Uterus (tissue), 2 donors: ENCODE measurements around the gene SEC24D.

ENCODE experiments used
- POLR2A ChIP-seq, 2 donors: fragments of 450-650 bp; IDR thresholded peaks; one replicate each; pipeline ENCODE4 v1.6.1; 2016; ENCODE audit warnings: antibody characterized with exemption in 2 of 2, mild to moderate bottlenecking in 1 of 2, moderate library complexity in 1 of 2
- TF ChIP-seq, protein P1 (sequence below), 4 experiments: fragments of 200-600 bp in 2 of 4; fragments of 450-650 bp in 2 of 4; sonication (generic) in 2 of 4; IDR thresholded peaks; one replicate each; pipeline ENCODE4 v1.5.1; 2016 to 2019; ENCODE audit warnings: antibody characterized with exemption in 4 of 4, mild to moderate bottlenecking in 2 of 4, moderate library complexity in 1 of 4

- TF ChIP-seq POLR2A (IDR thresholded peaks at IDR 0.05) = no peak
- TF ChIP-seq, protein P1, sequence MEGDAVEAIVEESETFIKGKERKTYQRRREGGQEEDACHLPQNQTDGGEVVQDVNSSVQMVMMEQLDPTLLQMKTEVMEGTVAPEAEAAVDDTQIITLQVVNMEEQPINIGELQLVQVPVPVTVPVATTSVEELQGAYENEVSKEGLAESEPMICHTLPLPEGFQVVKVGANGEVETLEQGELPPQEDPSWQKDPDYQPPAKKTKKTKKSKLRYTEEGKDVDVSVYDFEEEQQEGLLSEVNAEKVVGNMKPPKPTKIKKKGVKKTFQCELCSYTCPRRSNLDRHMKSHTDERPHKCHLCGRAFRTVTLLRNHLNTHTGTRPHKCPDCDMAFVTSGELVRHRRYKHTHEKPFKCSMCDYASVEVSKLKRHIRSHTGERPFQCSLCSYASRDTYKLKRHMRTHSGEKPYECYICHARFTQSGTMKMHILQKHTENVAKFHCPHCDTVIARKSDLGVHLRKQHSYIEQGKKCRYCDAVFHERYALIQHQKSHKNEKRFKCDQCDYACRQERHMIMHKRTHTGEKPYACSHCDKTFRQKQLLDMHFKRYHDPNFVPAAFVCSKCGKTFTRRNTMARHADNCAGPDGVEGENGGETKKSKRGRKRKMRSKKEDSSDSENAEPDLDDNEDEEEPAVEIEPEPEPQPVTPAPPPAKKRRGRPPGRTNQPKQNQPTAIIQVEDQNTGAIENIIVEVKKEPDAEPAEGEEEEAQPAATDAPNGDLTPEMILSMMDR (IDR thresholded peaks at IDR 0.05) = no peak
Observed at GRCh38 chr4:118846979-118847378, 11.1 kb upstream of the SEC24D start.
